AG09319 (cell line): ENCODE measurements around the gene AMZ2.
"Not testable (repeated sequence)": the region's sequence is repeated elsewhere in the genome, so short reads cannot be mapped to it uniquely, and the experiment has no call there.

Experiments
- DNase-seq: peaks from one replicate; pipeline ENCODE4 v3.0.0-alpha.2; 2010; ENCODE audit warnings: low read depth; ENCODE audit errors: extremely low read depth
- CTCF ChIP-seq: IDR thresholded peaks from 2 replicates; pipeline ENCODE4 v1.5.1; 2011; ENCODE audit warnings: low read depth, mild to moderate bottlenecking, inconsistent platforms, low read length, moderate library complexity

Gene AMZ2

GRCh38 chr17:68249354-68249765 lies 1.5 kb downstream of the AMZ2 start:
- DNase-seq: no peak
- TF ChIP-seq CTCF: no peak

GRCh38 chr17:68253426-68253825 lies 5.6 kb downstream of the AMZ2 start:
- not testable (repeated sequence) for DNase-seq

GRCh38 chr17:68255151-68255550 lies 7.3 kb downstream of the AMZ2 start:
- no peak for TF ChIP-seq CTCF
- DNase-seq: no peak

GRCh38 chr17:68255731-68256538 lies 8.1 kb downstream of the AMZ2 start:
- no peak for DNase-seq
- no peak for TF ChIP-seq CTCF

GRCh38 chr17:68256701-68257100 lies 8.9 kb downstream of the AMZ2 start:
- not testable (repeated sequence) for DNase-seq

GRCh38 chr17:68257934-68258333 lies 10.1 kb downstream of the AMZ2 start:
- TF ChIP-seq CTCF: no peak
- no peak for DNase-seq

GRCh38 chr17:68258890-68259647 lies 11.2 kb downstream of the AMZ2 start:
- not testable (repeated sequence) for DNase-seq

GRCh38 chr17:68259648-68259951 lies 11.8 kb downstream of the AMZ2 start:
- DNase-seq: not testable (repeated sequence)

- TF ChIP-seq CTCF: no peak
- DNase-seq: no peak
Observed at GRCh38 chr17:68260051-68260762, 12.4 kb downstream of the AMZ2 start.

GRCh38 chr17:68262467-68262866 lies 14.6 kb downstream of the AMZ2 start:
- not testable (repeated sequence) for DNase-seq
